Thyroid gland (tissue), 4 donors: ENCODE results near the gene ACIN1. TPM values are rescaled to one million over a fixed set of nuclear protein-coding genes. Genes with fewer than 3 reads are reported as not detected.

Source experiments
- DNase-seq, 2 donors: peaks; one replicate each; pipeline ENCODE4 v3.0.0-alpha.2; 2019
- H3K27ac ChIP-seq, 3 donors: fragments of 200-600 bp; sonication (generic); 1 replicate in 2 of 3; 2 replicates in 1 of 3; pipeline ENCODE4 v1.5.1; 2016 to 2019; ENCODE audit warnings: mild to moderate bottlenecking in 1 of 3, moderate library complexity in 1 of 3
- H3K27me3 ChIP-seq: fragments of 200-600 bp; sonication (generic); one replicate; pipeline ENCODE4 v1.5.1; 2019
- H3K36me3 ChIP-seq, 2 donors: fragments of 200-600 bp; sonication (generic); one replicate each; pipeline ENCODE4 v1.5.1; 2016 to 2019
- H3K4me1 ChIP-seq, 2 donors: fragments of 200-600 bp; sonication (generic); one replicate each; pipeline ENCODE4 v1.5.1; 2017 to 2019
- H3K4me3 ChIP-seq, 3 donors: fragments of 200-600 bp; sonication (generic); replicated peaks in 1 of 3; 1 replicate in 2 of 3; 2 replicates in 1 of 3; pipeline ENCODE4 v1.5.1; 2016; ENCODE audit warnings: mild to moderate bottlenecking in 1 of 3
- H3K9me3 ChIP-seq: fragments of 200-600 bp; sonication (generic); one replicate; pipeline ENCODE4 v1.5.1; 2017
- POLR2A ChIP-seq, 2 donors: fragments of 450-650 bp; IDR thresholded peaks; one replicate each; pipeline ENCODE4 v1.6.1; 2017; ENCODE audit warnings: antibody characterized with exemption in 2 of 2, mild to moderate bottlenecking in 2 of 2, moderate library complexity in 1 of 2
- WGBS, 2 donors: methylation state at CpG; one replicate each; pipeline ENCODE4 v1.1.5; 2017; 5-methylcytosine and 5-hydroxymethylcytosine counted together
- intact Hi-C: fragments of 100-400 bp; cut with DNase I; formaldehyde crosslinking; loops from one replicate; pipeline ENCODE4 v1.15.1; 2023
- total RNA-seq, 4 donors: library from RNA; depleted of rRNA; stranded (reverse); fragments of >200 nt; gene quantifications; one replicate each; pipeline ENCODE4 v1.2.3, GENCODE V29; 2016
- TF ChIP-seq, protein P1 (sequence below), 6 experiments: fragments of 200-600 bp in 3 of 6; fragments of 450-650 bp in 3 of 6; sonication (generic) in 3 of 6; IDR thresholded peaks; one replicate each; pipeline ENCODE4 v1.5.1; 2016 to 2019; ENCODE audit warnings: antibody characterized with exemption in 6 of 6, mild to moderate bottlenecking in 2 of 6, inconsistent platforms in 1 of 6, moderate library complexity in 1 of 6

ACIN1 gene
- total RNA-seq, 4 donors from 2014 or later, result 143 to 195 (median 152) TPM

DNA sequence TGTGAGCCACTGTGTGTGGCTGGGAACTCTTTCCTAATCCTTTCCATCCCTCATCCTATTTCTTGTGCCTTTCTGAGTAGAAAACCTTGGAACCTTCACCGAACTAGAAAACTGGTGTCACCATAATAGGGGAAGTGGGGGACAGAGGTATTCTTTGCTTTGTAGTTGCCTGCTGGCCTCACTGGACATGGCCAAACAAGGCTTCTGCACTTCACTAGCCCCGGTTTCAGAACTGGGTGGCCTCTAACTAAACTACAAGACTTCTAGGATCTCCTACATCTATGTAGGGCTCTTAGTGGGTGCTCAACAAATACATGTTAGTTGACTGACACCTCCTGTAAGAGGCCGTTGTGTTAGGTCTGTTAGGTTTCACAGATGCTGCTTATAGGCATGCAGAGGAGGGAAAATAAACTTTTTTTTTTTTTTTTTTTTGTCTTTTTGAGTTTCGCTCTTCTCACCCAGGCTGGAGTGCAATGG is 10.4 kb upstream of the ACIN1 start:
- DNase-seq, result no peak
- no peaks in the 10 kb centered on the region for H3K27me3 ChIP-seq
- intact Hi-C loops, result no loop called here
- no peak for TF ChIP-seq POLR2A (IDR thresholded peaks at IDR 0.05)
- TF ChIP-seq, protein P1, sequence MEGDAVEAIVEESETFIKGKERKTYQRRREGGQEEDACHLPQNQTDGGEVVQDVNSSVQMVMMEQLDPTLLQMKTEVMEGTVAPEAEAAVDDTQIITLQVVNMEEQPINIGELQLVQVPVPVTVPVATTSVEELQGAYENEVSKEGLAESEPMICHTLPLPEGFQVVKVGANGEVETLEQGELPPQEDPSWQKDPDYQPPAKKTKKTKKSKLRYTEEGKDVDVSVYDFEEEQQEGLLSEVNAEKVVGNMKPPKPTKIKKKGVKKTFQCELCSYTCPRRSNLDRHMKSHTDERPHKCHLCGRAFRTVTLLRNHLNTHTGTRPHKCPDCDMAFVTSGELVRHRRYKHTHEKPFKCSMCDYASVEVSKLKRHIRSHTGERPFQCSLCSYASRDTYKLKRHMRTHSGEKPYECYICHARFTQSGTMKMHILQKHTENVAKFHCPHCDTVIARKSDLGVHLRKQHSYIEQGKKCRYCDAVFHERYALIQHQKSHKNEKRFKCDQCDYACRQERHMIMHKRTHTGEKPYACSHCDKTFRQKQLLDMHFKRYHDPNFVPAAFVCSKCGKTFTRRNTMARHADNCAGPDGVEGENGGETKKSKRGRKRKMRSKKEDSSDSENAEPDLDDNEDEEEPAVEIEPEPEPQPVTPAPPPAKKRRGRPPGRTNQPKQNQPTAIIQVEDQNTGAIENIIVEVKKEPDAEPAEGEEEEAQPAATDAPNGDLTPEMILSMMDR (IDR thresholded peaks at IDR 0.05), result no peak
- no peaks in the 10 kb centered on the region for H3K9me3 ChIP-seq
- peak overlapping the region; percentile 24 to 67 (median 65) for H3K27ac ChIP-seq
- peaks cover 9 to 33% of the 10 kb centered on the region in 2 donors for H3K4me1 ChIP-seq
- H3K36me3 ChIP-seq, result no peaks in the 10 kb centered on the region
- WGBS, 2 donors, result 87 to 91% methylated on average over 4 of the region's 4 CpGs
- no peak overlapping the region for H3K4me3 ChIP-seq

DNA sequence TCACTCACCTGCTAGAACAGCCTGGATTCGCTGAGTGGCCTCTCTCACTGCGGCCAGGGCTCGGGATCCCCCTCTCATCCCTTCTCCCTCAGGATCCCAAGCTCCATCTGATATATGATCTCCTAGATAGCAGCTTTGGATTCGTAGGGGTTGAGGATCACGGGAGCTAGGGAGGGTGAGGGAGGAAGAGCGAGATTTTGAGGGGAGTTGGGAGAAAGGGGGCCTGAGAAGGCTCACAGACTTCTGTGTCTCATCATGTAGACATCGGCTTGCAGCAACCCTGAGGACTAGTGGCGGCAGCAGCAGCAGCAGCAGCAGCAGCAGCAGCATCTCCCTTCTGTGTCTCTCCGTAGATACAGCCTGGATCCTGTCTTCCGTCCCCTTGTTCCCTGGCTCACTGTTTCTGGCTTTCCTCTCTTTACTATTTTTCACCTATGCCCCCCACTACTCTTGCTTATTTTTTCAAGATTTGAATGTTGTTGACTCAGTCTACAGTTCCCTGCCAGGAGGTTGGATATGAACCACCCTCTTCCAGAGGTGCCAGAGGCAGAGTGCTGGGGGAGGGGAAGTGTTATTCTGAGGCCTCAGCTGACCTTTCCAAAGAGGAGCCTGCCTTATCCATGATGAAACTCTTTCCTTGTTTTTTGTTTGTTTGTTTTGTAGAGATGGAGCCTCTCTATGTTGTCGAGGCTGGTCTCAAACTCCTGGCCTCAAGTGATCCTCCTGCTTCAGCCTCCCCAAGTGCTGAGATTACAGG is 9.8 kb upstream of the ACIN1 start, which contains the start of gene CIROP:
TSS of gene CIROP (minus strand) at position 399 of the 757 bp plus-strand sequence. CDS start at position 330, 69 bp downstream.
- WGBS, 2 donors, result 68 to 70% methylated on average over 11 of the region's 11 CpGs
- H3K9me3 ChIP-seq, result no peaks in the 10 kb centered on the region
- peak in 1 of 2 donors; percentile 48 for DNase-seq
- no peak for TF ChIP-seq POLR2A (IDR thresholded peaks at IDR 0.05)
- TF ChIP-seq, protein P1 (IDR thresholded peaks at IDR 0.05), result no peak
- H3K4me3 ChIP-seq, result no peak within 1 kb of the TSS
- H3K27ac ChIP-seq, result peak within 1 kb of the TSS; percentile 24 to 67 (median 65)
- no peaks in the 10 kb centered on the region for H3K27me3 ChIP-seq
- H3K4me1 ChIP-seq, result peaks cover 9 to 36% of the 10 kb centered on the region in 2 donors
- H3K36me3 ChIP-seq, result no peaks in the 10 kb centered on the region
- intact Hi-C loops, result no loop called here

DNA sequence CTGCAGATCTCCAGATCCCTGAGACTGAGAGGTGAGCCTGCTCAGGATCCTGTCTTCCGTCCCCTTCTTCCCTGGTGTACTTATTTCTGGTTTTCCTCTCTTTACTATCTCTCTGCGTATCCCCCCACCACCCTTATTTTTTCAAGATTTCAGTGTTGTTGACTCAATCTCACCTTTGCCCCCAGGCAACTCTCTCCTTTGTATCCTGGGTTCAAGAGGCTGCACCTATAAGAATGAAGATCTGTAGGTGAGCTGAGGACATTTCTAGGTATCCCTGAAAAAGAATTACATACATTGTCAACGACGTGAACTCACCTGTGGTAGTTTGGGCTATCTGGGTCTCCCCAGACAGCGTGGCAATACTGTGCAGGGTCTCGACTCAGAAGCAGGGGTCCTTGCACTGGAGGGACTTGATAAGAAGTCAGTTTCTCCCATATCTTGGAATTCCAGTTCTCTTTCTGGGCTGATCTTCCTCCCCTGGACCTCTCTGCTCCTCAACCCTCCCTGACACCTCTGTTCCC is 9.2 kb upstream of the ACIN1 start:
- intact Hi-C loops, result no loop called here
- no peak overlapping the region for H3K27ac ChIP-seq
- no peak overlapping the region for H3K4me3 ChIP-seq
- DNase-seq, result no peak
- WGBS, 2 donors, result 80 to 87% methylated on average over 6 of the region's 6 CpGs
- H3K9me3 ChIP-seq, result no peaks in the 10 kb centered on the region
- peaks cover 9 to 41% of the 10 kb centered on the region in 2 donors for H3K4me1 ChIP-seq
- no peaks in the 10 kb centered on the region for H3K36me3 ChIP-seq
- TF ChIP-seq, protein P1 (IDR thresholded peaks at IDR 0.05), result no peak
- no peak for TF ChIP-seq POLR2A (IDR thresholded peaks at IDR 0.05)
- H3K27me3 ChIP-seq, result no peaks in the 10 kb centered on the region

- 87 to 93% methylated on average over 4 of the region's 4 CpGs for WGBS, 2 donors
- intact Hi-C loops, result no loop called here
- Histone ChIP-seq H3K9me3 (no peaks in the 10 kb centered on the region), H3K27ac (no peak overlapping the region), H3K27me3 (no peaks in the 10 kb centered on the region), H3K4me1 (peaks cover 9 to 45% of the 10 kb centered on the region in 2 donors), H3K4me3 (no peak overlapping the region), H3K36me3 (peaks cover 0 to 2% of the 10 kb centered on the region in 2 donors)
- DNase-seq, result no peak
- TF ChIP-seq, protein P1 (IDR thresholded peaks at IDR 0.05), result no peak
- no peak for TF ChIP-seq POLR2A (IDR thresholded peaks at IDR 0.05)
Observed at GRCh38 chr14:23103581-23103980, 8.6 kb upstream of the ACIN1 start.

DNA sequence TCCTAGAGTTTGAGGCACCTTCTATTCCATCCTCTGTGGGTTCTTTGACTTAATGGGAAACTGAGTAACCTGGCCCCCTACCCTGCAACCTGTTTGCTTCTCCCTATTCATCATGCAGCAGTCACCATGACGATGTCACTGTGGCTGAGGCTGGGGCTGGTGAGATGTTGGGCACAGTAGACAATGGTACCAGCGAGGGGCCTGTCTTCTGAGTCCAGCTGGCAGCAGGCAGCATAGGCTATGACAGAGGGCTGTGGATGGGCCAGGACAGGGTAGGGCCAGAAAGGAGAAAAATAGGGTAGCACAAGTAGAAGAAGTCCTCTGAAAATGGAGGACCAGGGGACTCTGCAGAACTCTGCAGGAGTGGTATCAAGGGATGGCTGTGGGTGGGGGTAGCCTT is 7.9 kb upstream of the ACIN1 start:
- Histone ChIP-seq H3K27ac (no peak overlapping the region), H3K36me3 (peaks cover 7 to 10% of the 10 kb centered on the region in 2 donors), H3K4me3 (no peak overlapping the region), H3K9me3 (no peaks in the 10 kb centered on the region), H3K27me3 (no peaks in the 10 kb centered on the region), H3K4me1 (peaks cover 9 to 45% of the 10 kb centered on the region in 2 donors)
- 94 to 95% methylated on average over 2 of the region's 2 CpGs for WGBS, 2 donors
- DNase-seq, result no peak
- intact Hi-C loops, result no loop called here
- TF ChIP-seq, protein P1 (IDR thresholded peaks at IDR 0.05), result no peak
- no peak for TF ChIP-seq POLR2A (IDR thresholded peaks at IDR 0.05)
